ENCODE results near the gene NETO1.

NETO1 gene

GRCh38 chr18:72866901-72867745 lies 664 bp downstream of the NETO1 start:
- Mint-ChIP-seq H3K27ac (no peak overlapping the region), H3K4me1 (ENCODE audit: low read depth) (no peaks in the 10 kb centered on the region), H3K9me3 (no peaks in the 10 kb centered on the region), H3K4me3 (no peak overlapping the region), H3K36me3 (ENCODE audit: low read depth) (no peaks in the 10 kb centered on the region), H3K27me3 (peaks cover 38% of the 10 kb centered on the region)
- intact Hi-C loops (cut with micrococcal nuclease), result no loop called here

GRCh38 chr18:72866442-72866900 lies 1.3 kb downstream of the NETO1 start:
- Mint-ChIP-seq H3K27me3 (peaks cover 38% of the 10 kb centered on the region), H3K36me3 (ENCODE audit: low read depth) (no peaks in the 10 kb centered on the region), H3K27ac (no peak overlapping the region), H3K9me3 (no peaks in the 10 kb centered on the region), H3K4me3 (no peak overlapping the region), H3K4me1 (ENCODE audit: low read depth) (no peaks in the 10 kb centered on the region)
- intact Hi-C loops (cut with micrococcal nuclease), result no loop called here

- intact Hi-C loops (cut with micrococcal nuclease), result no loop called here
- Mint-ChIP-seq H3K27me3 (peaks cover 25% of the 10 kb centered on the region), H3K4me3 (no peak overlapping the region), H3K9me3 (no peaks in the 10 kb centered on the region), H3K4me1 (ENCODE audit: low read depth) (no peaks in the 10 kb centered on the region), H3K36me3 (ENCODE audit: low read depth) (no peaks in the 10 kb centered on the region), H3K27ac (no peak overlapping the region)
These were observed 4.0 kb downstream of the NETO1 start for GRCh38 chr18:72863754-72864153.

GRCh38 chr18:72859088-72859487 lies 8.7 kb downstream of the NETO1 start:
- Mint-ChIP-seq H3K9me3 (no peaks in the 10 kb centered on the region), H3K4me3 (no peak overlapping the region), H3K27ac (no peak overlapping the region), H3K27me3 (no peaks in the 10 kb centered on the region), H3K36me3 (ENCODE audit: low read depth) (no peaks in the 10 kb centered on the region), H3K4me1 (ENCODE audit: low read depth) (no peaks in the 10 kb centered on the region)
- intact Hi-C loops (cut with micrococcal nuclease), result no loop called here

- Mint-ChIP-seq H3K9me3 (peaks cover 8% of the 10 kb centered on the region), H3K27ac (no peak overlapping the region), H3K27me3 (no peaks in the 10 kb centered on the region), H3K4me1 (ENCODE audit: low read depth) (no peaks in the 10 kb centered on the region), H3K36me3 (ENCODE audit: low read depth) (no peaks in the 10 kb centered on the region), H3K4me3 (no peak overlapping the region)
- intact Hi-C loops (cut with micrococcal nuclease), result no loop called here
These were observed 18.1 kb downstream of the NETO1 start for GRCh38 chr18:72849671-72850070.

GRCh38 chr18:72848503-72849237 lies 19.1 kb downstream of the NETO1 start:
- H3K9me3 Mint-ChIP-seq, result peaks cover 8% of the 10 kb centered on the region
- no peaks in the 10 kb centered on the region for H3K27me3 Mint-ChIP-seq
- H3K27ac Mint-ChIP-seq, result no peak overlapping the region
- H3K4me1 Mint-ChIP-seq (ENCODE audit: low read depth), result no peaks in the 10 kb centered on the region
- no peak overlapping the region for H3K4me3 Mint-ChIP-seq
- intact Hi-C loops (cut with micrococcal nuclease), result no loop called here
- no peaks in the 10 kb centered on the region for H3K36me3 Mint-ChIP-seq (ENCODE audit: low read depth)

- intact Hi-C loops (cut with micrococcal nuclease), result no loop called here
- H3K4me1 Mint-ChIP-seq (ENCODE audit: low read depth), result no peaks in the 10 kb centered on the region
- H3K9me3 Mint-ChIP-seq, result peaks cover 8% of the 10 kb centered on the region
- no peaks in the 10 kb centered on the region for H3K36me3 Mint-ChIP-seq (ENCODE audit: low read depth)
- no peak overlapping the region for H3K27ac Mint-ChIP-seq
- H3K4me3 Mint-ChIP-seq, result no peak overlapping the region
- H3K27me3 Mint-ChIP-seq, result no peaks in the 10 kb centered on the region
These were observed 20.0 kb downstream of the NETO1 start for GRCh38 chr18:72847771-72848170.

- H3K36me3 Mint-ChIP-seq (ENCODE audit: low read depth), result no peaks in the 10 kb centered on the region
- intact Hi-C loops (cut with micrococcal nuclease), result no loop called here
- H3K4me3 Mint-ChIP-seq, result no peak overlapping the region
- no peaks in the 10 kb centered on the region for H3K27me3 Mint-ChIP-seq
- H3K27ac Mint-ChIP-seq, result no peak overlapping the region
- no peaks in the 10 kb centered on the region for H3K4me1 Mint-ChIP-seq (ENCODE audit: low read depth)
- H3K9me3 Mint-ChIP-seq, result peaks cover 8% of the 10 kb centered on the region
These were observed 20.9 kb downstream of the NETO1 start for GRCh38 chr18:72846736-72847533.

- intact Hi-C loops (cut with micrococcal nuclease), result no loop called here
- H3K27ac Mint-ChIP-seq, result no peak overlapping the region
- no peaks in the 10 kb centered on the region for H3K4me1 Mint-ChIP-seq (ENCODE audit: low read depth)
- no peaks in the 10 kb centered on the region for H3K27me3 Mint-ChIP-seq
- H3K36me3 Mint-ChIP-seq (ENCODE audit: low read depth), result no peaks in the 10 kb centered on the region
- H3K4me3 Mint-ChIP-seq, result no peak overlapping the region
- H3K9me3 Mint-ChIP-seq, result no peaks in the 10 kb centered on the region
These were observed 24.0 kb downstream of the NETO1 start for GRCh38 chr18:72843743-72844142.

GRCh38 chr18:72840109-72840508 lies 27.7 kb downstream of the NETO1 start:
- Mint-ChIP-seq H3K27me3 (no peaks in the 10 kb centered on the region), H3K4me1 (ENCODE audit: low read depth) (no peaks in the 10 kb centered on the region), H3K27ac (no peak overlapping the region), H3K4me3 (no peak overlapping the region), H3K9me3 (no peaks in the 10 kb centered on the region), H3K36me3 (ENCODE audit: low read depth) (no peaks in the 10 kb centered on the region)
- intact Hi-C loops (cut with micrococcal nuclease), result no loop called here

- Mint-ChIP-seq H3K4me1 (ENCODE audit: low read depth) (no peaks in the 10 kb centered on the region), H3K4me3 (no peak overlapping the region), H3K9me3 (no peaks in the 10 kb centered on the region), H3K27ac (no peak overlapping the region), H3K36me3 (ENCODE audit: low read depth) (no peaks in the 10 kb centered on the region), H3K27me3 (no peaks in the 10 kb centered on the region)
- intact Hi-C loops (cut with micrococcal nuclease), result no loop called here
These were observed 33.1 kb downstream of the NETO1 start for GRCh38 chr18:72834731-72835130.

GRCh38 chr18:72833471-72833870 lies 34.3 kb downstream of the NETO1 start:
- no peaks in the 10 kb centered on the region for H3K36me3 Mint-ChIP-seq (ENCODE audit: low read depth)
- H3K4me1 Mint-ChIP-seq (ENCODE audit: low read depth), result no peaks in the 10 kb centered on the region
- no peaks in the 10 kb centered on the region for H3K27me3 Mint-ChIP-seq
- no peak overlapping the region for H3K4me3 Mint-ChIP-seq
- H3K9me3 Mint-ChIP-seq, result no peaks in the 10 kb centered on the region
- H3K27ac Mint-ChIP-seq, result no peak overlapping the region
- intact Hi-C loops (cut with micrococcal nuclease), result no loop called here

GRCh38 chr18:72830109-72830508 lies 37.7 kb downstream of the NETO1 start:
- H3K4me1 Mint-ChIP-seq (ENCODE audit: low read depth), result no peaks in the 10 kb centered on the region
- H3K36me3 Mint-ChIP-seq (ENCODE audit: low read depth), result no peaks in the 10 kb centered on the region
- no peaks in the 10 kb centered on the region for H3K9me3 Mint-ChIP-seq
- H3K27ac Mint-ChIP-seq, result no peak overlapping the region
- H3K4me3 Mint-ChIP-seq, result no peak overlapping the region
- no peaks in the 10 kb centered on the region for H3K27me3 Mint-ChIP-seq
- intact Hi-C loops (cut with micrococcal nuclease), result no loop called here

- H3K27me3 Mint-ChIP-seq, result no peaks in the 10 kb centered on the region
- intact Hi-C loops (cut with micrococcal nuclease), result loop anchor here (10.0 kb wide), 1 partner anchor 56 kb away; no protein-coding TSS in a partner anchor
- no peaks in the 10 kb centered on the region for H3K4me1 Mint-ChIP-seq (ENCODE audit: low read depth)
These were observed 39.2 kb downstream of the NETO1 start for GRCh38 chr18:72828601-72829000.

More at GRCh38 chr18:72828601-72829000, 39.2 kb downstream of the NETO1 start:
- Mint-ChIP-seq H3K36me3 (ENCODE audit: low read depth) (no peaks in the 10 kb centered on the region), H3K27ac (no peak overlapping the region), H3K9me3 (no peaks in the 10 kb centered on the region), H3K4me3 (no peak overlapping the region)

All from dendritic cell treated with granulocyte-macrophage colony-stimulating factor and Interleukin-4, amounts not matched to agents 40 ng/mL and 50 ng/mL, for 4 days (primary cell).